ENCODE results near the gene LCP1.

GRCh38 chr13:46229251-46229650 is 47.3 kb upstream of the LCP1 start:
- TF ChIP-seq ZBTB33 (IDR thresholded peaks at IDR 0.05; ENCODE audit: borderline replicate concordance, low read depth) (no peak), YY1 (IDR thresholded peaks at IDR 0.05; ENCODE audit: low read depth) (no peak), TAF1 (IDR thresholded peaks at IDR 0.05; ENCODE audit: borderline replicate concordance, low read depth, low read length) (no peak), JUND (IDR thresholded peaks at IDR 0.05) (no peak), SMC3 (IDR thresholded peaks at IDR 0.05; ENCODE audit: low read depth, low read length) (no peak), MXI1 (IDR thresholded peaks at IDR 0.05; ENCODE audit: low read depth, low read length) (no peak), TEAD4 (IDR thresholded peaks at IDR 0.05; ENCODE audit: borderline replicate concordance, insufficient read depth) (no peak), POLR2AphosphoS5 (IDR thresholded peaks at IDR 0.05; ENCODE audit: low read depth, low read length) (no peak), RAD21 (IDR thresholded peaks at IDR 0.05; ENCODE audit: low read length) (no peak), FOSL2 (IDR thresholded peaks at IDR 0.05; ENCODE audit: borderline replicate concordance, low read depth) (no peak), GABPA (IDR thresholded peaks at IDR 0.05; ENCODE audit: low read depth) (no peak)
- TF ChIP-seq, protein P1, sequence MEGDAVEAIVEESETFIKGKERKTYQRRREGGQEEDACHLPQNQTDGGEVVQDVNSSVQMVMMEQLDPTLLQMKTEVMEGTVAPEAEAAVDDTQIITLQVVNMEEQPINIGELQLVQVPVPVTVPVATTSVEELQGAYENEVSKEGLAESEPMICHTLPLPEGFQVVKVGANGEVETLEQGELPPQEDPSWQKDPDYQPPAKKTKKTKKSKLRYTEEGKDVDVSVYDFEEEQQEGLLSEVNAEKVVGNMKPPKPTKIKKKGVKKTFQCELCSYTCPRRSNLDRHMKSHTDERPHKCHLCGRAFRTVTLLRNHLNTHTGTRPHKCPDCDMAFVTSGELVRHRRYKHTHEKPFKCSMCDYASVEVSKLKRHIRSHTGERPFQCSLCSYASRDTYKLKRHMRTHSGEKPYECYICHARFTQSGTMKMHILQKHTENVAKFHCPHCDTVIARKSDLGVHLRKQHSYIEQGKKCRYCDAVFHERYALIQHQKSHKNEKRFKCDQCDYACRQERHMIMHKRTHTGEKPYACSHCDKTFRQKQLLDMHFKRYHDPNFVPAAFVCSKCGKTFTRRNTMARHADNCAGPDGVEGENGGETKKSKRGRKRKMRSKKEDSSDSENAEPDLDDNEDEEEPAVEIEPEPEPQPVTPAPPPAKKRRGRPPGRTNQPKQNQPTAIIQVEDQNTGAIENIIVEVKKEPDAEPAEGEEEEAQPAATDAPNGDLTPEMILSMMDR (IDR thresholded peaks at IDR 0.05): no peak
- TF ChIP-seq, protein P2, sequence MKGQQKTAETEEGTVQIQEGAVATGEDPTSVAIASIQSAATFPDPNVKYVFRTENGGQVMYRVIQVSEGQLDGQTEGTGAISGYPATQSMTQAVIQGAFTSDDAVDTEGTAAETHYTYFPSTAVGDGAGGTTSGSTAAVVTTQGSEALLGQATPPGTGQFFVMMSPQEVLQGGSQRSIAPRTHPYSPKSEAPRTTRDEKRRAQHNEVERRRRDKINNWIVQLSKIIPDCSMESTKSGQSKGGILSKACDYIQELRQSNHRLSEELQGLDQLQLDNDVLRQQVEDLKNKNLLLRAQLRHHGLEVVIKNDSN (IDR thresholded peaks at IDR 0.05; ENCODE audit: borderline replicate concordance, low read depth): no peak
